ENCODE measurements around the gene SDCCAG8.

- TF ChIP-seq, protein P1, sequence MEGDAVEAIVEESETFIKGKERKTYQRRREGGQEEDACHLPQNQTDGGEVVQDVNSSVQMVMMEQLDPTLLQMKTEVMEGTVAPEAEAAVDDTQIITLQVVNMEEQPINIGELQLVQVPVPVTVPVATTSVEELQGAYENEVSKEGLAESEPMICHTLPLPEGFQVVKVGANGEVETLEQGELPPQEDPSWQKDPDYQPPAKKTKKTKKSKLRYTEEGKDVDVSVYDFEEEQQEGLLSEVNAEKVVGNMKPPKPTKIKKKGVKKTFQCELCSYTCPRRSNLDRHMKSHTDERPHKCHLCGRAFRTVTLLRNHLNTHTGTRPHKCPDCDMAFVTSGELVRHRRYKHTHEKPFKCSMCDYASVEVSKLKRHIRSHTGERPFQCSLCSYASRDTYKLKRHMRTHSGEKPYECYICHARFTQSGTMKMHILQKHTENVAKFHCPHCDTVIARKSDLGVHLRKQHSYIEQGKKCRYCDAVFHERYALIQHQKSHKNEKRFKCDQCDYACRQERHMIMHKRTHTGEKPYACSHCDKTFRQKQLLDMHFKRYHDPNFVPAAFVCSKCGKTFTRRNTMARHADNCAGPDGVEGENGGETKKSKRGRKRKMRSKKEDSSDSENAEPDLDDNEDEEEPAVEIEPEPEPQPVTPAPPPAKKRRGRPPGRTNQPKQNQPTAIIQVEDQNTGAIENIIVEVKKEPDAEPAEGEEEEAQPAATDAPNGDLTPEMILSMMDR (conservative IDR thresholded peaks at IDR 0.05; ENCODE audit: low read depth, low read length) = no peak
- TF ChIP-seq EZH2 (IDR thresholded peaks at IDR 0.05; ENCODE audit: low read length, unreplicated experiment) (no peak), EZH2phosphoT487 (IDR thresholded peaks at IDR 0.05; ENCODE audit: borderline replicate concordance, low read length) (no peak)
Observed at GRCh38 chr1:243523766-243524165, 267.9 kb downstream of the SDCCAG8 start.
